Forelimb muscle (tissue), 1 donor: ENCODE data around the gene PTGER4. TPM values are rescaled to one million over a fixed set of nuclear protein-coding genes. Genes with fewer than 3 reads are reported as not detected.
"Not testable (repeated sequence)": the region's sequence is repeated elsewhere in the genome, so short reads cannot be mapped to it uniquely, and the experiment has no call there.

Experiments used
- DNase-seq: peaks from one replicate; pipeline ENCODE4 v3.0.0-alpha.2; 2013; ENCODE audit warnings: low read depth
- polyA plus RNA-seq: library from polyadenylated mRNA; unstranded; fragments of 120-200 nt; gene quantifications from one replicate; pipeline ENCODE4 v1.2.1, GENCODE V29; 2013; ENCODE audit not compliant: insufficient read length

Gene PTGER4
- 6.9 TPM for polyA plus RNA-seq

- DNase-seq: no peak
Observed at GRCh38 chr5:40679913-40680681, at the start of gene PTGER4. Gene PTGER4, plus strand, starts transcription at chr5:40679915. Its CDS starts 1,079 bp downstream, at chr5:40680994.

GRCh38 chr5:40630126-40630525 is 49.6 kb upstream of the PTGER4 start:
- DNase-seq: no peak

DNA sequence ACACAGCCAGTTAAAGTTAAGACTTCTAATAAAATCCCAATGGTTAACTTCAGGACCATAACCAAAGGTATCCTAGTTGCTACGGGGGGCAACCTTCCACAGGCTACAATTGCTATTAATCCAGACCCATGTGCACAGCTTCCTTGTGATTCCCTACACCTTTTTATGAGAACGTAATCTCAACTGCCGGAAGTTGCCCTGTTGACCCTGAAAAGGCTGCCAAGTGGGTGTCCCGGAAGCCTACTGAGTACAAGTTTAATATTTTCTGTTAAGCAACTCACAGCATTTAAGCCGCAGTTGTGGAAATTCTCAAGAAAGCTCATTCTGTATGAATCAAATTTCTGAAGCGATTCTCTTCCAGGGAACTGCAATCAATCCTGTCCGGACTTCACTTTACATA is 48.5 kb upstream of the PTGER4 start:
- DNase-seq: no peak

- no peak for DNase-seq
Observed at GRCh38 chr5:40634154-40634553, 45.6 kb upstream of the PTGER4 start.

GRCh38 chr5:40634593-40634992 is 45.1 kb upstream of the PTGER4 start:
- no peak for DNase-seq

GRCh38 chr5:40639531-40639930 is 40.2 kb upstream of the PTGER4 start:
- not testable (repeated sequence) for DNase-seq

- no peak for DNase-seq
Observed at GRCh38 chr5:40646266-40646665, 33.4 kb upstream of the PTGER4 start.

GRCh38 chr5:40648150-40648549 is 31.6 kb upstream of the PTGER4 start:
- no peak for DNase-seq

DNA sequence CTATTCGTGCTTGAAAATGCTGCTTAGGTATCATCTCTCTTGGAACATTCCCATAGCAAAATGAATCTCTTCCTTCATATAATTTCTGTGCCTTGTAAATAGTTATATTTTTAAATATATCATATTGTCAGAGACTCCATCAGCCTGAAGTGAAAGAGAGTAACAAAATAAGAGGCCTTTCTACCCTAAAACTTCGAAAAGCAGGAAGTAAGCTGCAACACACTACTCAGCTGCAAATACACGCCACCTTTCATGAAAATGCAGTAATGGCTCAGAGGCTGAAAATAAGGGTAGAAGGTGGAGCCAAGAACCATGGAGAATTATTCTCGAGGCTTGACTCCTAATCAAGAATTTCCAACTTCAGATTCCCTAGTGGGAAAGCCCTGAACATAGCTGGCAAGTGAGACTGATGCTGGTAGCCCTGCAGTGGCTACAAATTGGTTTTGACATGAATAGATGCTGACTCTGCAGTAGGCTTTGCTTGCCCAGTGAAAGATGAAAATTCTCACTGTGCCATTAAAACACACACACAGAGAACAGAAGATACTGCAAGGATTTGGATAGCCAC is 30.2 kb upstream of the PTGER4 start:
- DNase-seq: no peak

DNA sequence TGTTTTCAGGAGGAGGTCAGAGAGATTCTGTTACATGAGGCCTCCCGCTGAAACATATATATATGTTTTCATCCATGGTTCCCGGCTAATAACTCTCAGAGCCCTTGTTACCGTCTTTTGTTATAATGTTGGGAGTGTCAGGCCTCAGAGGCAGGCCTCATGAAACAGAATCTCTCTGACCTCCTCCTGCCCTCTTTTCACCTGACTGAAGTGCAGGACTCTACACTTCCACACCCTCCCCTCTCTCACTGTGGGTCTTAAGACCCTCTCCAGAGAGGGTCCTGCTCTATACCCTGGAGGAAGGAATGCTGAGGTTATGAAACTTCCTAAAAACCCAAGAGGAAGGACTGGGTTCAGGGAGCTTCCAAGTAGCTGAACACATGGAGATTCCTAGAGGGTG is 28.5 kb upstream of the PTGER4 start:
- DNase-seq: no peak

DNA sequence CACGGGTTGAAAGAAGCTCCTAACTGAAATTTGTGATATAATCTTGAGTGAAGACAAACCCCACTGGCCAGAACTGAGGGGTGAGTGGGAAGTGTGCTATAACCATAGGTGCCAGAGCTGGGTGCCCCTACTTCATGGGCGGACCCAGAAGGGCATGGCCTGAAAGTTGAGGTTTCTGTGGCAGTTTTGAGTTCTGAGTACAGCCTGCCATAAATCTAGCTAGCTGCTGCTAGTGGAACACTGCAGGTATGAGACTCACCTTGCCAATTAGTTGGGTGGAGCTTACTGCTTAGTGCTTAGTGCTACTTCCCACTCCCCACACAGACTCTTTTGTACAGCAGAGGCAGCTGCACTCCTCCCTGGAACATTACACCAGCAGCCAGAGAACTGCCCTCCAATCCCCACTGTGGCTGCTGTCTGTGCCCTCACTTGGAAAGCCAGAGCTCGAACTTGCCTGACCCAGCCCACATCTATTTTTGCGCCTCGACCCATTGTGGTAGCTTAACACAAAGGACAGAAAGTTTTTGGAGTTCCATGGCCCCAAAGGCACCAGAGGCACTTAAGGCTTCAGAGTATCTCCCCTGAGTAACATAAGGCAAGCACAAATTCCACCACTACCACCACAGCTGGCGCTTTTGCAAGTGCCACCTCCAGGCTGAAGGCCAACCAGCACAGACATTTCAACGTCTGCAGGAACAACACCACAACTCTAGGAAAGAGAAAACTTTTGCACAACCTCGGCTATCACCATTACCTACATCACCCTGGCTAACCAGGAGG is 27.1 kb upstream of the PTGER4 start:
- DNase-seq: no peak

DNA sequence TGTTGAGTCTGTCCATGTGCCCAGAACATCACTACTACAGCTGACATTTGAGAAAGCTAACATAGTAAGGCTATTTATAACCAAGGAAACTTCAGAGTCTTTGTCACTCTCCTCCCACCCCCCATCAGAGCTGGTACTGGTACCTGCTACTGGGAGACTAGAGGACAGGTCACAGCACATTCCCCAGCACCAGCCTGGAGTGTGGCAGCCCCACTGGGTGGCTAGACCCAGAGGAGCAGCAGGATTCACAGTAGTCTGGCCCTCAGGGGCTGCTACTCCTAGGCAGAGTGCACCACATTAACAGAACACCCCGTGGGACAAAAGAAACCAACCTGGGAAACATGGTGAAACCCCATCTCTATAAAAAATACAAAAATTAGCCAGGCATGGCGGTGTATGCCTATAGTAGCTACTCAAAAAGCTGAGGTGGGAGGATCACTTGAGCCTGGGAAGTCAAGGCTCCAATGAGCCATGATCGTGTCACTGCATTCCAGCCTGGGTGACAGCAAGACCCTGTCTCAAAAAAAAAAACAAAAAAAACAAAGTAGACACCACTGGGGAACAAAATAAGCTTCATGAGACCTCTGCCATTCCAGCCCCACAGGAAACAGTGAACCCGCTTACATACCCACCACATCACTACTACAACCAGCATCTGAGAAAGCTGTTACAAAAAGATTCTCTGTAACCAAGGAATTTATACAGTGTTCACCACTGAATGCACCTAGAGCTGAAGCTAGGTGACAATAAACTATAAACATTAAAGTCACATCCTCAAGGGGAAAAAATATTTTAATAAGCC is 26.3 kb upstream of the PTGER4 start:
- DNase-seq: no peak

GRCh38 chr5:40654377-40654991 is 25.2 kb upstream of the PTGER4 start:
- DNase-seq: no peak

- DNase-seq: no peak
Observed at GRCh38 chr5:40655138-40655537, 24.6 kb upstream of the PTGER4 start.

DNA sequence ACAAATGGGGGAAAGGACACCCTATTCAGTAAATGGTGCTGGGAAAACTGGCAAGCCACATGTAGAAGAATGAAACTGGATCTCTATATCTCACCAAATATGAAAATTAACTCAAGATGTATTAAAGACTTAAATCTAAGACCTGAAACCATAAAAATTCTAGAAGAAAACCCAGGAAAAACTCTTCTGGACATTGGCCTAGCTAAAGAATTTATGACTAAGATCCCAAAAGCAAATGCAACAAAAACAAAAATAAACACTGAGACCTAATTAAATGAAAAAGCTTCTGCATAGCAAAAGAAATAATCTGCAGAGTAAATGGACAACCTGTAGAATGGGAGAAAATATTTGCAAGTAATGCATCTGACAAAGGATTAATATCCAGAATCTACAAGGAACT is 23.6 kb upstream of the PTGER4 start:
- DNase-seq: not testable (repeated sequence)

- DNase-seq: no peak
Observed at GRCh38 chr5:40656766-40657165, 22.9 kb upstream of the PTGER4 start.

DNA sequence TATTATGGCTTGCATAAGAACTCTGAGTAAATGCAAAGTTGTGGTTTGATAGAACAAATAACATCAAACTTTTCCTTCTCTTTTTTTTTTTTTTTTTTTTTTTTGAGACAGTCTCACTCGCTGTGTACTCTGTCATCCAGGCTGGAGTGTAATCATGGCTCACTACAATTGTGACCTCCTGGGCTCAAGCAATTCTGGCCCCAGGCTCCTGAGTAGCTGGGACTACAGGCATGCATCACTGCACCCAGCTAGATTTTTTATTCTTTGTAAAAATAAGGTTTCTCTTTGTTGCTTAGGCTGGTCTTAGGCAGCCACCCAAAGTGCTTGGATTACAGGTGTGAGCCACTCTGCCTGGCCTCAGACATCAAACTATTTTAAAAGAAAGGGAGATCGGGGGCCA is 19.0 kb upstream of the PTGER4 start:
- no peak for DNase-seq

GRCh38 chr5:40665635-40666298 is 13.9 kb upstream of the PTGER4 start:
- DNase-seq: no peak

DNA sequence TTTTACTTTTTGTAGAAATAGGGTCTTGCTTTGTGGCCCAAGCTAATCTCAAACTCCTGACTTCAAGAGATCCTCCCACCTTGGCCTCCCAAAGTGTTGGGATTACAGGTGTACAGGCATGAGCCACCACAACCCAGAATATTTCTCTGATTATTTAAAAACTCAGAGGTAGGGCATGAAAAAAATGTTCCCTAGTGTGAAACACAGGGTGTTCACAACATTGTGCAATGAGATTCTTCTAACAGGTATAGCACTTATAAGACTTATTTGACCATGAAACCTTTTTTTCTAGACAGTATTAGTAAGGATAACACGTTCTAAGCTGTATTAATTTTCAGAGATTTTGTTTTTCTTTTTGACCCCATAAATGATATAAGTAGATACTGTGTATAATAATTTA is 13.1 kb upstream of the PTGER4 start:
- DNase-seq: no peak

- no peak for DNase-seq
Observed at GRCh38 chr5:40667161-40667663, 12.5 kb upstream of the PTGER4 start.
